ENCODE measurements around the gene ANXA5.

- no peak for TF ChIP-seq POLR2A (IDR thresholded peaks at IDR 0.05)
- TF ChIP-seq, protein P1, sequence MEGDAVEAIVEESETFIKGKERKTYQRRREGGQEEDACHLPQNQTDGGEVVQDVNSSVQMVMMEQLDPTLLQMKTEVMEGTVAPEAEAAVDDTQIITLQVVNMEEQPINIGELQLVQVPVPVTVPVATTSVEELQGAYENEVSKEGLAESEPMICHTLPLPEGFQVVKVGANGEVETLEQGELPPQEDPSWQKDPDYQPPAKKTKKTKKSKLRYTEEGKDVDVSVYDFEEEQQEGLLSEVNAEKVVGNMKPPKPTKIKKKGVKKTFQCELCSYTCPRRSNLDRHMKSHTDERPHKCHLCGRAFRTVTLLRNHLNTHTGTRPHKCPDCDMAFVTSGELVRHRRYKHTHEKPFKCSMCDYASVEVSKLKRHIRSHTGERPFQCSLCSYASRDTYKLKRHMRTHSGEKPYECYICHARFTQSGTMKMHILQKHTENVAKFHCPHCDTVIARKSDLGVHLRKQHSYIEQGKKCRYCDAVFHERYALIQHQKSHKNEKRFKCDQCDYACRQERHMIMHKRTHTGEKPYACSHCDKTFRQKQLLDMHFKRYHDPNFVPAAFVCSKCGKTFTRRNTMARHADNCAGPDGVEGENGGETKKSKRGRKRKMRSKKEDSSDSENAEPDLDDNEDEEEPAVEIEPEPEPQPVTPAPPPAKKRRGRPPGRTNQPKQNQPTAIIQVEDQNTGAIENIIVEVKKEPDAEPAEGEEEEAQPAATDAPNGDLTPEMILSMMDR (IDR thresholded peaks at IDR 0.05): no peak
Measured at GRCh38 chr4:121669163-121669550, 27.6 kb downstream of the ANXA5 start.
